ENCODE results near the gene ZNF341. TPM values are rescaled to one million over a fixed set of nuclear protein-coding genes. Genes with fewer than 3 reads are reported as not detected.

Gene ZNF341
- total and polyA plus RNA-seq, 2 of the 8 experiments (the other 6 are each of a cell fraction or from before 2014, with no cell fraction given), result 5.8 to 6.4 TPM

DNA sequence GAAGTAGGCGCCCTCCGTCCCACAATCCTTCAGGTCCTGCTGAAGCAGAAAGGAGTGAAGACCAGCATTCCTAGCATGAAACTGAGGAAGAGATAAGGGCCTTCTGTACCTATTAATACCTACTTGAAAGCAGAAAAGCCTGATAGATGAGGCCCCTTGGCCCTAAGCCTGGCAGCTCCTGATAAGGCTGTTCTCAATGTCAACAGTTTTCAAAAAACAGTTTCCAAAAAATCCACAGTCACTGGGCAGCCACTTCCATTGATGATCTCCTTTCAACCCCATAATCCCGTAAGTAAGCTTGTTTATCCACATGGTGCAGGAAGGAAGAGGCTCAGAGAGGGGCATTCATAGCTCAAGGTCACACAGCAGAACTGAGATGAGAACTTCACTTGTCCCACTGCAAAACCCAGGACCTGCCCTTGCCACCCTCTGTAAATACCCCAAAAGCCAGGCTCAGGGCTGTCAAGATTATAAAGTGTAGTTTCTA, 42.8 kb upstream of the ZNF341 start (continued):
- TF ChIP-seq, protein P1, sequence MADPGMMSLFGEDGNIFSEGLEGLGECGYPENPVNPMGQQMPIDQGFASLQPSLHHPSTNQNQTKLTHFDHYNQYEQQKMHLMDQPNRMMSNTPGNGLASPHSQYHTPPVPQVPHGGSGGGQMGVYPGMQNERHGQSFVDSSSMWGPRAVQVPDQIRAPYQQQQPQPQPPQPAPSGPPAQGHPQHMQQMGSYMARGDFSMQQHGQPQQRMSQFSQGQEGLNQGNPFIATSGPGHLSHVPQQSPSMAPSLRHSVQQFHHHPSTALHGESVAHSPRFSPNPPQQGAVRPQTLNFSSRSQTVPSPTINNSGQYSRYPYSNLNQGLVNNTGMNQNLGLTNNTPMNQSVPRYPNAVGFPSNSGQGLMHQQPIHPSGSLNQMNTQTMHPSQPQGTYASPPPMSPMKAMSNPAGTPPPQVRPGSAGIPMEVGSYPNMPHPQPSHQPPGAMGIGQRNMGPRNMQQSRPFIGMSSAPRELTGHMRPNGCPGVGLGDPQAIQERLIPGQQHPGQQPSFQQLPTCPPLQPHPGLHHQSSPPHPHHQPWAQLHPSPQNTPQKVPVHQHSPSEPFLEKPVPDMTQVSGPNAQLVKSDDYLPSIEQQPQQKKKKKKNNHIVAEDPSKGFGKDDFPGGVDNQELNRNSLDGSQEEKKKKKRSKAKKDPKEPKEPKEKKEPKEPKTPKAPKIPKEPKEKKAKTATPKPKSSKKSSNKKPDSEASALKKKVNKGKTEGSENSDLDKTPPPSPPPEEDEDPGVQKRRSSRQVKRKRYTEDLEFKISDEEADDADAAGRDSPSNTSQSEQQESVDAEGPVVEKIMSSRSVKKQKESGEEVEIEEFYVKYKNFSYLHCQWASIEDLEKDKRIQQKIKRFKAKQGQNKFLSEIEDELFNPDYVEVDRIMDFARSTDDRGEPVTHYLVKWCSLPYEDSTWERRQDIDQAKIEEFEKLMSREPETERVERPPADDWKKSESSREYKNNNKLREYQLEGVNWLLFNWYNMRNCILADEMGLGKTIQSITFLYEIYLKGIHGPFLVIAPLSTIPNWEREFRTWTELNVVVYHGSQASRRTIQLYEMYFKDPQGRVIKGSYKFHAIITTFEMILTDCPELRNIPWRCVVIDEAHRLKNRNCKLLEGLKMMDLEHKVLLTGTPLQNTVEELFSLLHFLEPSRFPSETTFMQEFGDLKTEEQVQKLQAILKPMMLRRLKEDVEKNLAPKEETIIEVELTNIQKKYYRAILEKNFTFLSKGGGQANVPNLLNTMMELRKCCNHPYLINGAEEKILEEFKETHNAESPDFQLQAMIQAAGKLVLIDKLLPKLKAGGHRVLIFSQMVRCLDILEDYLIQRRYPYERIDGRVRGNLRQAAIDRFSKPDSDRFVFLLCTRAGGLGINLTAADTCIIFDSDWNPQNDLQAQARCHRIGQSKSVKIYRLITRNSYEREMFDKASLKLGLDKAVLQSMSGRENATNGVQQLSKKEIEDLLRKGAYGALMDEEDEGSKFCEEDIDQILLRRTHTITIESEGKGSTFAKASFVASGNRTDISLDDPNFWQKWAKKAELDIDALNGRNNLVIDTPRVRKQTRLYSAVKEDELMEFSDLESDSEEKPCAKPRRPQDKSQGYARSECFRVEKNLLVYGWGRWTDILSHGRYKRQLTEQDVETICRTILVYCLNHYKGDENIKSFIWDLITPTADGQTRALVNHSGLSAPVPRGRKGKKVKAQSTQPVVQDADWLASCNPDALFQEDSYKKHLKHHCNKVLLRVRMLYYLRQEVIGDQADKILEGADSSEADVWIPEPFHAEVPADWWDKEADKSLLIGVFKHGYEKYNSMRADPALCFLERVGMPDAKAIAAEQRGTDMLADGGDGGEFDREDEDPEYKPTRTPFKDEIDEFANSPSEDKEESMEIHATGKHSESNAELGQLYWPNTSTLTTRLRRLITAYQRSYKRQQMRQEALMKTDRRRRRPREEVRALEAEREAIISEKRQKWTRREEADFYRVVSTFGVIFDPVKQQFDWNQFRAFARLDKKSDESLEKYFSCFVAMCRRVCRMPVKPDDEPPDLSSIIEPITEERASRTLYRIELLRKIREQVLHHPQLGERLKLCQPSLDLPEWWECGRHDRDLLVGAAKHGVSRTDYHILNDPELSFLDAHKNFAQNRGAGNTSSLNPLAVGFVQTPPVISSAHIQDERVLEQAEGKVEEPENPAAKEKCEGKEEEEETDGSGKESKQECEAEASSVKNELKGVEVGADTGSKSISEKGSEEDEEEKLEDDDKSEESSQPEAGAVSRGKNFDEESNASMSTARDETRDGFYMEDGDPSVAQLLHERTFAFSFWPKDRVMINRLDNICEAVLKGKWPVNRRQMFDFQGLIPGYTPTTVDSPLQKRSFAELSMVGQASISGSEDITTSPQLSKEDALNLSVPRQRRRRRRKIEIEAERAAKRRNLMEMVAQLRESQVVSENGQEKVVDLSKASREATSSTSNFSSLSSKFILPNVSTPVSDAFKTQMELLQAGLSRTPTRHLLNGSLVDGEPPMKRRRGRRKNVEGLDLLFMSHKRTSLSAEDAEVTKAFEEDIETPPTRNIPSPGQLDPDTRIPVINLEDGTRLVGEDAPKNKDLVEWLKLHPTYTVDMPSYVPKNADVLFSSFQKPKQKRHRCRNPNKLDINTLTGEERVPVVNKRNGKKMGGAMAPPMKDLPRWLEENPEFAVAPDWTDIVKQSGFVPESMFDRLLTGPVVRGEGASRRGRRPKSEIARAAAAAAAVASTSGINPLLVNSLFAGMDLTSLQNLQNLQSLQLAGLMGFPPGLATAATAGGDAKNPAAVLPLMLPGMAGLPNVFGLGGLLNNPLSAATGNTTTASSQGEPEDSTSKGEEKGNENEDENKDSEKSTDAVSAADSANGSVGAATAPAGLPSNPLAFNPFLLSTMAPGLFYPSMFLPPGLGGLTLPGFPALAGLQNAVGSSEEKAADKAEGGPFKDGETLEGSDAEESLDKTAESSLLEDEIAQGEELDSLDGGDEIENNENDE (IDR thresholded peaks at IDR 0.05; ENCODE audit: insufficient replicate concordance, low read length), result no peak
- TF ChIP-seq RNF2 (IDR thresholded peaks at IDR 0.05; ENCODE audit: borderline replicate concordance, low read depth, low read length, missing control alignments, poor library complexity, severe bottlenecking) (no peak), TAF1 (IDR thresholded peaks at IDR 0.05; ENCODE audit: low read depth, low read length) (no peak), MAFK (IDR thresholded peaks at IDR 0.05; ENCODE audit: low read depth, low read length) (no peak)

All from H1 (cell line).